HepG2 (cell line): ENCODE results near the gene AGPAT2. TPM values are rescaled to one million over a fixed set of nuclear protein-coding genes. Genes with fewer than 3 reads are reported as not detected.

Experiments
- ARNTL ChIP-seq: sonication (generic); formaldehyde crosslinking; IDR thresholded peaks from 2 replicates; pipeline ENCODE4 v1.4.0; 2020; ENCODE audit warnings: mild to moderate bottlenecking, missing genetic modification reagents
- GPN1 ChIP-seq: sonication (generic); formaldehyde crosslinking; IDR thresholded peaks from 2 replicates; pipeline ENCODE4 v1.5.1; 2020; ENCODE audit warnings: missing genetic modification reagents, borderline replicate concordance
- HOXA3 ChIP-seq: sonication (generic); formaldehyde crosslinking; IDR thresholded peaks from 2 replicates; pipeline ENCODE4 v1.5.0; 2020; ENCODE audit warnings: missing genetic modification reagents
- MEIS2 ChIP-seq: sonication (generic); formaldehyde crosslinking; IDR thresholded peaks from 2 replicates; pipeline ENCODE4 v1.9.0; 2021; ENCODE audit warnings: mild to moderate bottlenecking, missing genetic modification reagents
- NR2F6 ChIP-seq, 2 experiments: IDR thresholded peaks; 2 replicates each; pipeline ENCODE4 v1.6.1; 2016; ENCODE audit warnings: antibody characterized with exemption in 1 of 2, mild to moderate bottlenecking in 1 of 2
- SOX13 ChIP-seq, 3 experiments: fragments of 450-650 bp in 1 of 3; sonication (generic) in 1 of 3; formaldehyde crosslinking in 1 of 3; IDR thresholded peaks in 2 of 3; conservative IDR thresholded peaks in 1 of 3; 2 replicates each; pipeline versions ENCODE4 v1.5.0 to v1.6.1; 2016 to 2020; ENCODE audit warnings: antibody characterized with exemption in 1 of 3, mild to moderate bottlenecking in 1 of 3, missing compliant biosample characterization in 1 of 3, missing genetic modification reagents in 1 of 3, moderate library complexity in 1 of 3
- ZNF547 ChIP-seq: sonication (generic); formaldehyde crosslinking; IDR thresholded peaks from 2 replicates; pipeline ENCODE4 v1.5.1; 2020; ENCODE audit warnings: mild to moderate bottlenecking, missing genetic modification reagents
- ZSCAN9 ChIP-seq: IDR thresholded peaks from 2 replicates; pipeline ENCODE4 v1.6.1; 2016; ENCODE audit warnings: borderline replicate concordance
- polyA plus RNA-seq, 8 experiments: library from polyadenylated mRNA; depleted of rRNA in 3 of 8; stranded (reverse) in 7 of 8; unstranded in 1 of 8; fragments of >200 nt; fragmentation: Illumina TruSeq in 4 of 8; extraction: Trizol in 4 of 8; gene quantifications; 2 replicates each; pipeline versions ENCODE4 v1.2.1 to v1.2.3, GENCODE V29; 2011 to 2016; ENCODE audit warnings: low read depth in 4 of 8, missing spikeins in 1 of 8, mixed read lengths in 1 of 8; ENCODE audit not compliant: insufficient read depth in 1 of 8
- total RNA-seq, 5 experiments: library from RNA; depleted of rRNA; stranded (reverse); fragments of >200 nt; fragmentation: Illumina TruSeq; extraction: Trizol; gene quantifications; 2 replicates each; pipeline ENCODE4 v1.2.3, GENCODE V29; 2016; ENCODE audit warnings: low read depth in 1 of 5
- TF ChIP-seq, protein P1 (sequence below): sonication (generic); formaldehyde crosslinking; IDR thresholded peaks from 2 replicates; pipeline ENCODE4 v1.4.0; 2020; ENCODE audit warnings: missing genetic modification reagents
- TF ChIP-seq, protein P2 (sequence below): sonication (generic); formaldehyde crosslinking; IDR thresholded peaks from 2 replicates; pipeline ENCODE4 v1.5.1; 2020; ENCODE audit warnings: mild to moderate bottlenecking, missing genetic modification reagents, moderate library complexity
- TF ChIP-seq, protein P3 (sequence below): IDR thresholded peaks from 2 replicates; pipeline ENCODE4 v1.6.1; 2018; ENCODE audit warnings: missing genetic modification reagents

AGPAT2 gene
- total and polyA plus RNA-seq, 2 of the 13 experiments (the other 11 are each of a cell fraction or from before 2014, with no cell fraction given) = 3.9 to 25.8 TPM

DNA sequence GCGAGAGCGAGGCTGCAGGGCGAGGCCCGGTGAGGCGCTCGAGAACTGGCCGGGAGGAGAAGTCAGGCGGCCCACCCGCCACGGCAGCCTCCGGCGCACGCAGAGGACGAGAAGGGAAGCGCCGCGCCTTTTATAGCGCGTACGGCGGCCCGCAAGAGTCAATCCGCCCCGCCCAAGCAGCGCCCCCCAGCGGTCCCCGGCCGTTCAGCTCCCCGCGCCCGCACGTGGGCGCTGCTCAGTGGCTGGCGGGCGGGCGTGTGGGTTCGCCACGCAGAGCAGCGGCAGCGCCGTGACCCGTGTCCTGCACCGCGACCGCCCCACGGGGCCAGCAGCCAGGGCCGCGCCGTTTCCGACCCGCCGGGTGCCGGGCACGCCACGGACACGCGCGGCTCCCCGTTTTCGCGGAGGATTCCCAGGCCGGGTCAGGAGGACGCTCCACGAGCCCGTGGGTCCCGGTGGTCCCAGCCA is 40.9 kb upstream of the AGPAT2 start (continued):
- TF ChIP-seq NR2F6 (IDR thresholded peaks at IDR 0.05) = no peak
- peak; percentile 61 for TF ChIP-seq NR2F6 (CRISPR knock-in tag; IDR thresholded peaks at IDR 0.05)
- TF ChIP-seq ZSCAN9 (CRISPR knock-in tag) = peak; percentile 79; the same call in 1 of the 2 replicates
- TF ChIP-seq, protein P1, sequence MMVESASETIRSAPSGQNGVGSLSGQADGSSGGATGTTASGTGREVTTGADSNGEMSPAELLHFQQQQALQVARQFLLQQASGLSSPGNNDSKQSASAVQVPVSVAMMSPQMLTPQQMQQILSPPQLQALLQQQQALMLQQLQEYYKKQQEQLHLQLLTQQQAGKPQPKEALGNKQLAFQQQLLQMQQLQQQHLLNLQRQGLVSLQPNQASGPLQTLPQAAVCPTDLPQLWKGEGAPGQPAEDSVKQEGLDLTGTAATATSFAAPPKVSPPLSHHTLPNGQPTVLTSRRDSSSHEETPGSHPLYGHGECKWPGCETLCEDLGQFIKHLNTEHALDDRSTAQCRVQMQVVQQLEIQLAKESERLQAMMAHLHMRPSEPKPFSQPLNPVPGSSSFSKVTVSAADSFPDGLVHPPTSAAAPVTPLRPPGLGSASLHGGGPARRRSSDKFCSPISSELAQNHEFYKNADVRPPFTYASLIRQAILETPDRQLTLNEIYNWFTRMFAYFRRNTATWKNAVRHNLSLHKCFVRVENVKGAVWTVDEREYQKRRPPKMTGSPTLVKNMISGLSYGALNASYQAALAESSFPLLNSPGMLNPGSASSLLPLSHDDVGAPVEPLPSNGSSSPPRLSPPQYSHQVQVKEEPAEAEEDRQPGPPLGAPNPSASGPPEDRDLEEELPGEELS (CRISPR knock-in tag) = 0 out of 2 replicates have a peak, but pooled peaks have one; percentile 41
- peak; percentile 87 for TF ChIP-seq MEIS2 (CRISPR knock-in tag)
- TF ChIP-seq GPN1 (CRISPR knock-in tag) = no peak
- TF ChIP-seq, protein P2, sequence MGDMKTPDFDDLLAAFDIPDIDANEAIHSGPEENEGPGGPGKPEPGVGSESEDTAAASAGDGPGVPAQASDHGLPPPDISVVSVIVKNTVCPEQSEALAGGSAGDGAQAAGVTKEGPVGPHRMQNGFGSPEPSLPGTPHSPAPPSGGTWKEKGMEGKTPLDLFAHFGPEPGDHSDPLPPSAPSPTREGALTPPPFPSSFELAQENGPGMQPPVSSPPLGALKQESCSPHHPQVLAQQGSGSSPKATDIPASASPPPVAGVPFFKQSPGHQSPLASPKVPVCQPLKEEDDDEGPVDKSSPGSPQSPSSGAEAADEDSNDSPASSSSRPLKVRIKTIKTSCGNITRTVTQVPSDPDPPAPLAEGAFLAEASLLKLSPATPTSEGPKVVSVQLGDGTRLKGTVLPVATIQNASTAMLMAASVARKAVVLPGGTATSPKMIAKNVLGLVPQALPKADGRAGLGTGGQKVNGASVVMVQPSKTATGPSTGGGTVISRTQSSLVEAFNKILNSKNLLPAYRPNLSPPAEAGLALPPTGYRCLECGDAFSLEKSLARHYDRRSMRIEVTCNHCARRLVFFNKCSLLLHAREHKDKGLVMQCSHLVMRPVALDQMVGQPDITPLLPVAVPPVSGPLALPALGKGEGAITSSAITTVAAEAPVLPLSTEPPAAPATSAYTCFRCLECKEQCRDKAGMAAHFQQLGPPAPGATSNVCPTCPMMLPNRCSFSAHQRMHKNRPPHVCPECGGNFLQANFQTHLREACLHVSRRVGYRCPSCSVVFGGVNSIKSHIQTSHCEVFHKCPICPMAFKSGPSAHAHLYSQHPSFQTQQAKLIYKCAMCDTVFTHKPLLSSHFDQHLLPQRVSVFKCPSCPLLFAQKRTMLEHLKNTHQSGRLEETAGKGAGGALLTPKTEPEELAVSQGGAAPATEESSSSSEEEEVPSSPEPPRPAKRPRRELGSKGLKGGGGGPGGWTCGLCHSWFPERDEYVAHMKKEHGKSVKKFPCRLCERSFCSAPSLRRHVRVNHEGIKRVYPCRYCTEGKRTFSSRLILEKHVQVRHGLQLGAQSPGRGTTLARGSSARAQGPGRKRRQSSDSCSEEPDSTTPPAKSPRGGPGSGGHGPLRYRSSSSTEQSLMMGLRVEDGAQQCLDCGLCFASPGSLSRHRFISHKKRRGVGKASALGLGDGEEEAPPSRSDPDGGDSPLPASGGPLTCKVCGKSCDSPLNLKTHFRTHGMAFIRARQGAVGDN = peak; percentile 86
- TF ChIP-seq, protein P3, sequence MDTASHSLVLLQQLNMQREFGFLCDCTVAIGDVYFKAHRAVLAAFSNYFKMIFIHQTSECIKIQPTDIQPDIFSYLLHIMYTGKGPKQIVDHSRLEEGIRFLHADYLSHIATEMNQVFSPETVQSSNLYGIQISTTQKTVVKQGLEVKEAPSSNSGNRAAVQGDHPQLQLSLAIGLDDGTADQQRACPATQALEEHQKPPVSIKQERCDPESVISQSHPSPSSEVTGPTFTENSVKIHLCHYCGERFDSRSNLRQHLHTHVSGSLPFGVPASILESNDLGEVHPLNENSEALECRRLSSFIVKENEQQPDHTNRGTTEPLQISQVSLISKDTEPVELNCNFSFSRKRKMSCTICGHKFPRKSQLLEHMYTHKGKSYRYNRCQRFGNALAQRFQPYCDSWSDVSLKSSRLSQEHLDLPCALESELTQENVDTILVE = peak; percentile 80; the same call in 1 of the 2 replicates
- TF ChIP-seq ZNF547 = peak; percentile 94
- peak; percentile 91 for TF ChIP-seq HOXA3 (CRISPR knock-in tag)
- TF ChIP-seq SOX13 (IDR thresholded peaks at IDR 0.05) = peak; percentile 52; the same call in 1 of the 2 replicates
- TF ChIP-seq SOX13 (CRISPR knock-in tag; conservative IDR thresholded peaks at IDR 0.05 in 1 of 2, IDR thresholded peaks at IDR 0.05 in 1 of 2) = peak in 1 of 2 experiments; percentile 69; a peak in 2 of 4 replicates
- peak; percentile 75; the same call in 1 of the 2 replicates for TF ChIP-seq ARNTL
